ENCODE data around the gene USP19.

USP19 gene

DNA sequence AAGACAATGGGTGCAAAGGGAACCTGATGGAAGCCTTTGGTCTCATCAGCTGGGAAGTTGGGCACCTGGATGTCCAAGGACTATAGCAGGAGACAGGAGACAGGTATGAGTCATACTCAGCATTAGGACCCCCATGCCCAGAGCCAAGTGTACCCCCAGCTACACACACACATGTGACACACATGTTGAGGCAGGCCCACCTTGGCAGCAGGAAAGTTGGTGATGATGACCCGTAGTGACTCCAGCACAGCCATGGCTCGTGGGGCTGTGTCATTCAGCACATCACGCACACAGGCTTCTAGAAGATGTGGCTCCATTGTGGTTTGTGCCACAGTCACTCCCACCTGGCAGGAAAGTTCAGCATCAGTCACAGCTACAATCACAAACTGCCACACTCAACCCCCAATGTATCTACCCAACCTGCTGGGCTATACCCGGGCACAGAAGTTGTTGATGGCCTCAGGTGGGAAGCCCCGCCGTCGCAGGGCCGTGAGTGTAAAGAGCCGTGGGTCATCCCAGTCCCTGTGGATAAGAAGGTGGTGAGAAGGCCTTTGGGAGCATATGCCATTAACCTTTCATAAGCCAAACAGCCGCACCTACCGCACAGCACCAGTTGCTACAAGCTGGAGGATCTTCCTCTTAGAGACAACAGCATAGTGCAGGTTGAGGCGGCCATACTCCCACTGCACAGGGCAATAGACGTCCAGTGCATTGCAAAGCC, 21.6 kb downstream of the USP19 start:
- no peak for DNase-seq (ENCODE audit: low spot score)

DNA sequence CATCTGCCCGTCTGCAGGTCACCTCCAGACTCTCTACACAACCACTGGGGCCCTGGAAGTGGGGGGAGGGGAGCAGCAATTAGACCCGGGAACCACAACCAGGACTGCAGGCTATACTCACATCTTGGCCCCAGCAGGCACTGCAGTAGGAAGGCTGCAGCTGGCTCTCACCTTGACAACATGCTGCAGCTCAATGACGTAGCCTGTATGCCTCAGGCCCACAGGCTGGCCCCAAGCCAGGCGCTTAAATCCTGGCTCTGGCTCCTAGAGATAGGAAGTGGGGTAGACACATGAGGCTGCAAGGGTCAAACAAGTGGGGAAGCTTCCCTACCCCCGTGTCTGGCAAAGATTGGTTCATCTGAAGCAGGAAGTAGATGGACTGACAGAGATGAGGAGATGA, 22.2 kb downstream of the USP19 start:
- DNase-seq (ENCODE audit: low spot score) = no peak

DNA sequence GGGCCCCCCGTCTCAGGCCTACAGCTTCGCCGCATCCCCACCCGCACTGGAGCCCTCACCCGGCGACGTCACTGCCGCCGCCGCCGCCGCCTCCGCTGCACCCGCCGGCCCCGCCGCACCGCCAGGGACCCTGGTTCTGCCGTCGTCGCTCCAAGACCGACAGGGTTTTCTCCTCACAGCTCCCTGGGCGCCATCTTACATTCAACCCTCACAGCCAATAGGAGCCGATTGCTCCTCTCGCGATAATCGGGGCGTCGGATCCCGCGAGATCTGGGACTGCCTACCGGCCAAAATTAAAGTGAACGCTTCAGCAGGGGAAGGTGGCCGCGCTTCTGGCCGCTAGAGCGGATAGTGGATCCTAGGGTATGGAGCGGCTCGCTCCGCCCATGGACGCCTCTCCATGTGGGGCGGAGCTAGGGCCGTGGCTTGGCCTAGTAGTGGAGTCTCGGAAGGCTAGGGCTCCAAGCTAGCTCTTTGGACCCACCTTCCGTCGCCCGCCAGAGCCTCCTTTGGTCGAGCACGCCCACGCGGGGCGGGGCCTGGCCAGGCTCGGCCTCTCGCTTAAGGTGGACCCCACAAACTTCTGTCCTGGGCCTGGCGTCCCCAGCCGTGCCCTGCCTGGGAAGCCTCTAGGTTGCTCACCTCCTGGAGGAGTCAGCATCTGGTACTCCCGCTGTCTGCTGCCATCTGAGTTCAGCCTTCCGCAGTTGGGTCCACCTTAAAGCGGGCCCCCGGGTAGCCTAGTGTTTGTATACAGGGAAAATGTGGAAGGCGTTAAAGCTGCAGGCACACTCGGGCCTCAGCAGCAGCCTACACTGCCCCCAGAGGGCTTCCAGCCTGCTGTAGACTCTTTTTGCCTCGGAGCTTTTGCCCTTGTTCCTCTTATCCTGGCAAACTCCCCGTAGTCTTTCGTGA, 26.5 kb downstream of the USP19 start, which contains the start of gene QRICH1:
Gene QRICH1, minus strand, starts transcription at position 219 of the 915 bp plus-strand sequence. CDS start 17,054 bp downstream, outside the sequence.
- DNase-seq (ENCODE audit: low spot score) = peak; percentile 98

DNA sequence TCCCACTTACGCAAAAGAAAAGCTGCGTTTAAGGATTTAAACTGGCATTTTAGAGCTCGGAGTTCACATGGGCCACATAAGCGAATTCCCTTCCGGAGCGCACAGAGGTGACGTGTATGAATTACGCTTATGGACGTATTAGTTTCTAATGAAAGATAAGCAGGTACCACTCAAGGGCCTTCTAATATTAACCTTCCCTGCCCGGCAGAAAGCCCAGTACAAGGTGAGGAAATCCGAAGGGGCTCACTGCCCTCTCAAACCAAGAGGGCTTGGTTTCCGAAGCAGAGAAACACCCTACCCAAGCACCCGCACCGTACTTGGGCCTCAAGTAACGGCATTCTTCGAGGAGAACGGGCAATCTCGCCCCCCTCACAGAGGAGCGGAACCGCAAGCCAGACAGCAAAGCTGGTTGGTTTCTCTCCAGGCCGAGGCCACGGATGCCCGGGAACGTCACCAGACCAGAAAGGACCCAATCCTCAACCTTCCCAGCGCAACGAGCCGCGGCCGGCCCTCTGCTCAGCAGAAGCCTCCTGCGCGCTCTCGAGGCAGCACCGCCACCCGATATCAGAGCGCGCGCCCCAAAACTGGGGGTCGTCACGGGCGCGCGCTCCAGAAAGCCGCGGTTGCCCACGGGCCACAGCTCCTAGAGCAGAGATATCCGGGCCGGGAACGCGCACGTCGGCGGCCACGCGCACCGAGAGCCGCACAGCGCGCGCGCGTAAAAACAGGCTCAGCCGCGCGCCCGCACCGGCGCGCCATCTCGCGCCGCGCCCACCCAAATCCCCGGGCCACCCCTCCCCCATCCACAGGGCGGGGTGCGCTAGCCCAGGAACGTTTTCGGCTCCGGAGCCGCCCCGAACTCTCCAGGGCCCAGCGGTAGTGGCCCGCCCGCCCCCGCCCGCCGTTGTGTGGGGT, 27.4 kb downstream of the USP19 start:
- peak; percentile 90 for DNase-seq (ENCODE audit: low spot score)

DNA sequence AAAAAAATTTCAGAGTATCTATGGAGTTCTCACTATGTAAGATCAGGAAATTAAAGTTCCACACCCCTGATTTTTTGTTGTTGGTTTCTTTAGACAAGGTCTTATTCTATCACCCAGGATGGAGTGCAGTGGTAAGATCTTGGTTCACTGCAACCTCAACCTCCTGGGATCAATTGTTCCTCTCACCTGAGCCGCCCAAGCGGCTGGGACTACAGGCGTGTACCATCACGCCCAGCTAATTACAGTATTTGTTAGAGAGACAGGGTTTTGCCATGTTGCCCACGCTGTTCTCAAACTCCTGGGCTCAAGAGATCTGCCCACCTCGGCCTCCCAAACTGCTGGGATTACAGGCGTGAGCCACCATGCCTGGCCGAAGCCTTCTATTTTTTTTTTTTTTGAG, 39.2 kb downstream of the USP19 start:
- no peak for DNase-seq (ENCODE audit: low spot score)

DNA sequence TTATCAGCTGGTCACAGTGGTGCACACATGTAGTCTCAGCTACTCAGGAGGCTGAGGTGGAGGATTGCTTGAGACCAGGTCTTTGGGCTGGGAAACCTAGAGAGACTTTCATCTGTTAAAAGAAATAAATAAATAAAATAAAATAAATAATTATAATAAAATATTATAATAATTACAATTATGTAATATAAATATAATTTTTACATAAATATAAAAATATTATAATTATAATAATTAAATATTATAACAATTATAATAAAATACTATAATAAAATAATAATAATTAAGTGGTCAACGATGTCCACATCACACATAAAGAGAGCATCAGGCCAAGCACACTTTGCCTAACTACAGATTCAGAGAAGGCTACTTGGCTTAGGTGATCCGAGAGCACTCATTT, 41.4 kb downstream of the USP19 start:
- DNase-seq (ENCODE audit: low spot score) = no peak

DNA sequence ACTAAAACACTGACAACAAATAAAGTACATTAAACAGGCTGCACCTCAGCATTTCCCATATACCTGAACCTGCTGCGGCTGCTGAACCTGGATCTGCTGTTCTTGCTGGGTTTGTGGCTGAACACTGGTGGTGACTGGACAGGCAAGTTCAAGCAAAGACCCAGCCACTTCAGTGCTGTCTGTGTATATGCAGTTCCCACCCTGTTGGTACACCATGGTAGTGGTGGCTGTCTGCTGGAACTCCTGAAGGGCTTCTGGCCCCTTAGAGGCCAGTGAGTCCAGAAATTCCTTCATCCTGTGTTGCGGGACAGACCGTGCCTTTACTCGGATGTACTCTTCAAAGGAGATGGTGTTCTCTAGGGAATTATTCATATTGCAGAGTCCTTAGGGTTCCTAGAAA, 44.0 kb downstream of the USP19 start:
- no peak for DNase-seq (ENCODE audit: low spot score)

DNA sequence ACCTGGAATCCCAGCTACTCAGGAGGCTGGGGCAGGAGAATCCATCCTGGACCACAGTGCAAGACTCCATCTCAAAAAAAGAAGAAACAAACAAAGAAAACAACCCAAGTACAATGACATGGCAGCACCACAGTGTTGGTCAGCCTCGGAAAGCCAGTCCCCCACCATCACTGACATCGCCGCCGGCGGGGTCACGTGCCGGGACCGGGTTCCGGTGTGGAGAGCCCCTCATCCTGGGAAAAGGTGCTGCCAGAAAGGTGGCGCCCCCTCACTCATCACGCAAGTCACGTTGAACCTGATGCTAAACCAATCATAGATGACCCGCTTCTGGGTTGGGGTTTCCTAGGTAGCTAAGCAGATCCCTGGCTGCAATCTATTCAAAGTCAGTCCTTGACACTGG, 44.5 kb downstream of the USP19 start:
- DNase-seq (ENCODE audit: low spot score) = no peak

All from ecto neural progenitor cell (in vitro differentiated cells).